Activated T-cell treated with anti-CD3 and anti-CD28 coated beads, Interleukin-2, amount 50 U/mL, for 4 hours (primary cell): ENCODE results near the gene DGCR6L. TPM values are rescaled to one million over a fixed set of nuclear protein-coding genes. Genes with fewer than 3 reads are reported as not detected.
"Not testable (repeated sequence)": the region's sequence is repeated elsewhere in the genome, so short reads cannot be mapped to it uniquely, and the experiment has no call there.

ENCODE experiments used
- ATAC-seq, 2 donors: fragments of 200-7000 bp; cut with Tn5 transposase; one replicate each; pipeline ENCODE4 v1.10.0; 2021
- DNase-seq: peaks from one replicate; pipeline ENCODE4 v3.0.0-alpha.2; 2020
- H3K27me3 Mint-ChIP-seq: one replicate; pipeline ENCODE4 v1.8.0; 2021; ENCODE audit warnings: low read depth, mixed read lengths
- H3K36me3 Mint-ChIP-seq: one replicate; pipeline ENCODE4 v1.8.0; 2022; ENCODE audit warnings: mixed read lengths; ENCODE audit not compliant: insufficient read depth
- H3K4me1 Mint-ChIP-seq: one replicate; pipeline ENCODE4 v1.8.0; 2021; ENCODE audit warnings: low read depth, mixed read lengths
- H3K4me3 Mint-ChIP-seq: one replicate; pipeline ENCODE4 v1.8.0; 2021; ENCODE audit warnings: mild to moderate bottlenecking, moderate library complexity, mixed read lengths
- H3K9me3 Mint-ChIP-seq: one replicate; pipeline ENCODE4 v1.8.0; 2021; ENCODE audit warnings: mixed read lengths
- total RNA-seq, 3 donors: library from RNA; stranded (reverse); gene quantifications; one replicate each; pipeline ENCODE4 v1.2.1, GENCODE V29; 2021

Gene DGCR6L
- total RNA-seq, 3 donors from 2014 or later, result 30.3 to 38.1 (median 33.2) TPM

DNA sequence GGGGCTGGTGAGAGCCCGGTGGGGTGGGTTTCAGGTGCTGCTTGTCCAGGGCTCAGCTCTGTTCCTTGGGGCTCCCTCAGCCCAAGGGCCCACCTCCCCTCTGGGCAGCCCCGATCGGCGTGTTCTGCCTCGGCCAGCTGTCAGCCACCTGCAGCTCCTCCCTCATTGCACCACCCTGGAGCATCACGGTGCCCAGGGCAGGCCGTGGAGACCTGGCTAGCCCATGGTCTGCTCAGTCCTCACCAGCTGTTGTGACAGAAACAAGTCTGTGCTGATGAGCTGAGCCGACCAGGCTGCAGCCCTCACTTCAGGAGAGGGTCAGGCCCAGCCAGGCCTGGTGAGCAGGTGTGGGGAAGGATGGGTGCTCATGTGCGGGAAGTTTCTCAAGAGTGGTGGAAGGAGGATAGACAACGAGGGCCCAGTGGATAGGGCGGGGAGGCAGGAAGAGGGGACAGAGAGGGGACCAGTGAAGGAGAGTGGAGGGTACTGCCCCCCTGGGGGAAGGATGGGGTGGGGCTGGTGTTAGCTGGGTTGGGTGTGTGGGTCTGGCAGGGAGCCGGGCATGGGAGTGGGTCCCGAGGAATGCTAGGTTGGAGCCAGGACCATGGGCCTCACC, 35.3 kb downstream of the DGCR6L start:
- ATAC-seq, result no peak
- H3K4me3 Mint-ChIP-seq, result no peak overlapping the region
- H3K9me3 Mint-ChIP-seq, result no peaks in the 10 kb centered on the region
- no peak for DNase-seq
- no peaks in the 10 kb centered on the region for H3K36me3 Mint-ChIP-seq
- no peaks in the 10 kb centered on the region for H3K4me1 Mint-ChIP-seq
- H3K27me3 Mint-ChIP-seq, result no peaks in the 10 kb centered on the region

GRCh38 chr22:20283674-20284066, 36.2 kb downstream of the DGCR6L start:
- no peak overlapping the region for H3K4me3 Mint-ChIP-seq
- no peak for ATAC-seq
- H3K27me3 Mint-ChIP-seq, result no peaks in the 10 kb centered on the region
- H3K4me1 Mint-ChIP-seq, result no peaks in the 10 kb centered on the region
- DNase-seq, result no peak
- H3K9me3 Mint-ChIP-seq, result no peaks in the 10 kb centered on the region
- H3K36me3 Mint-ChIP-seq, result no peaks in the 10 kb centered on the region

DNA sequence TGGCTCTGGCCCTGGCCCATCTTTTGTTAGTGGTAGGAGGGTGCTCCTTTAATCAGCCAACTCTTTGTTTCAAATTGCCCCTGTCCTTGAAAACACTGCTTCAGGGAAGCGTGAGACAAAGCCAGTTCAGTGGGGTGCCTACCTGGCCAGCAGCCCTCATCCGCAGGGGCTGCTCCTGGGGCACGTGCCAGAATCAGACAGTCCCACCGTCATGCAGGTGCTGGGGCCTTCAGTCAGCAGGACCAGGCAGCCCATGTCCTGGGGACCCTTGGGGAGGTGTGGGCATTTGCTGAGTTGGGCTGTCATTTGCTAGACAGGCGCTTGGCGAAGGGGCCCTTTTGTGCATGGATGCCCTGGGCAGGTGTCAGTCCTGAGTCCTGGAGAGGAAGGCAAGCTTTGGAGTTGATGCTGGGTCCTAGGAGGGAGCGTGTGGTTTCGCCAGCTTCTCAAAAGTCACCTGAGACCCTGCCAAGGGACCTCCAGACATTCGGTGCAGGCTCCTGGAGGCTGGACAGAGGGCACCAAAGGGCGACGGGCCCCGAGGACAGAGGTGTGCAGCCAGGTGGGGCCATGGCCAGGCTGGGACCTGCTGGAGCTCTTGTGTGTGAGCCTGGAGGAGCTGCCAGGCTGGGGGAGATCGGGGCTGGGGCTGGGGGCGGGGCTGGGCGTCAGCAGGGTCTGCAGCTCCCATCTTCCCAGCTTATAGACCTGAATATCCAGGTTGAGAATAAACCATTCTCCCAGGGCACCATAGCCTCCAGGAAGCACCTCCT, 36.8 kb downstream of the DGCR6L start:
- ATAC-seq, result no peak
- no peak overlapping the region for H3K4me3 Mint-ChIP-seq

GRCh38 chr22:20281891-20282290, 38.0 kb downstream of the DGCR6L start:
- Mint-ChIP-seq H3K36me3 (no peaks in the 10 kb centered on the region), H3K9me3 (no peaks in the 10 kb centered on the region), H3K4me3 (no peak overlapping the region), H3K27me3 (no peaks in the 10 kb centered on the region), H3K4me1 (no peaks in the 10 kb centered on the region)
- no peak for DNase-seq
- no peak for ATAC-seq

More for the DNA sequence above, 36.8 kb downstream of the DGCR6L start:
- DNase-seq, result no peak
- H3K4me1 Mint-ChIP-seq, result no peaks in the 10 kb centered on the region
- no peaks in the 10 kb centered on the region for H3K27me3 Mint-ChIP-seq
- H3K9me3 Mint-ChIP-seq, result no peaks in the 10 kb centered on the region
- H3K36me3 Mint-ChIP-seq, result no peaks in the 10 kb centered on the region

DNA sequence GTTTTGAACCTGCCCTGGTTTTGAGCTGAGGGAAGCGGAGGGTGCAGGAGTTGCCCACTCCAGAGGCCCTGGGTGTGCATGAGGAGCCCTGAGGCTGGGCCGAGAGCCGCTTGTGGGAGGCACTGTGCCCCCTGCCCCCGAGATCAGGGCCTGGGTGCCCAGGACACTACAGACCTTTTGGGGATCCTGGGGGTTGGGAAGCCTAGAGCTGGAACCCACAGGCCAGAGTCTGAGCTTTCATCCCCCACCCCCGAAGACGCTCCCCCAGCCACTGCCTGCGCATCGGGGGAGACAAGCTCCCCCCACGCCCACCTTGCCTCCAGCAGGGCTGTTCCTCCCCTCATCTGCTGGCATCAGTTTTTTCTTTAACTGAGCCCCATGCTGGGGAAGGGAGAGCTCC, 38.4 kb downstream of the DGCR6L start:
- not testable (repeated sequence) for H3K4me3 Mint-ChIP-seq, ATAC-seq, H3K4me1 Mint-ChIP-seq, DNase-seq, H3K27me3 Mint-ChIP-seq, H3K36me3 Mint-ChIP-seq, H3K9me3 Mint-ChIP-seq

DNA sequence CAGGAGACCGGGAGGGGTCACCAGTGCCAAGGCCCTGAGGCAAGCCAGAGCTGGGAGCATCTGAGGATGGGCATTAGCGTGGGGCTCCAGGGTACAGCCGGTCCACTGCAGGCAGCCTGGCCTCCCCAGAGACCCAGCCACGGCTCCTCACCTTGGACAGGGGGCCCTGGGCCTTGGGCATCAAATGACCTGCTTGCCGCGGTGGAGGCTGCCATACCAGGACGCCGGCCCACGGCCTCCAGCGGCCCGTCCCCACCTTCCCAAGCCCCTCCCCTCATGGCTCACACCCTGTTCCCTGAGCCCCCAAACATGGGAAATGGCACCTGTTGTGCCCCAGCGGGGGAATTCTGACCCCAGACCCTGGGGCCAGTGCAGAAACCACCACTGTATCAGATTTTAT, 39.0 kb downstream of the DGCR6L start:
- no peak for ATAC-seq
- H3K27me3 Mint-ChIP-seq, result no peaks in the 10 kb centered on the region
- DNase-seq, result no peak
- H3K4me1 Mint-ChIP-seq, result no peaks in the 10 kb centered on the region
- H3K36me3 Mint-ChIP-seq, result no peaks in the 10 kb centered on the region
- H3K4me3 Mint-ChIP-seq, result no peak overlapping the region
- H3K9me3 Mint-ChIP-seq, result no peaks in the 10 kb centered on the region

DNA sequence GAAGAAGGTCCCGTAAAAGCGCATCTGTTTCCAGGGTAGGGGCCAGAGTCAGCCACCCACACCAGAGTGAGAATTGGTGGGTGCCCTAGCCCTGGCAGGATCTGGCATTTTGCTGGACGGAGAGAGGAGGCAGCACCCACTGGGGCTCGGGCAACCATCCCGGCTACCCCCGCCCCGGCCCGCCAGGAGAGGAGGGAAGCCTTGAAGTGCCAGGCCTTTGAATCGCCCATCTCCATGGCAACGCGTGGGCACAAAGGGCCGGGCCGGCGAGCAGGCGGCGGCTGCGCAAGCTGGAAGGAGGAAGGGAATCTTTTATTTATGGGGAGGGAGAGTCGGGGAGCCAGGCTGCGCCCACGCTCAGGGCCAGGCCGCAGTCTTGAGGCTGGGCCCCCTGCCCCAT, 39.7 kb downstream of the DGCR6L start:
- H3K27me3 Mint-ChIP-seq, H3K9me3 Mint-ChIP-seq, DNase-seq, ATAC-seq, H3K36me3 Mint-ChIP-seq, H3K4me1 Mint-ChIP-seq, H3K4me3 Mint-ChIP-seq: not testable (repeated sequence)

DNA sequence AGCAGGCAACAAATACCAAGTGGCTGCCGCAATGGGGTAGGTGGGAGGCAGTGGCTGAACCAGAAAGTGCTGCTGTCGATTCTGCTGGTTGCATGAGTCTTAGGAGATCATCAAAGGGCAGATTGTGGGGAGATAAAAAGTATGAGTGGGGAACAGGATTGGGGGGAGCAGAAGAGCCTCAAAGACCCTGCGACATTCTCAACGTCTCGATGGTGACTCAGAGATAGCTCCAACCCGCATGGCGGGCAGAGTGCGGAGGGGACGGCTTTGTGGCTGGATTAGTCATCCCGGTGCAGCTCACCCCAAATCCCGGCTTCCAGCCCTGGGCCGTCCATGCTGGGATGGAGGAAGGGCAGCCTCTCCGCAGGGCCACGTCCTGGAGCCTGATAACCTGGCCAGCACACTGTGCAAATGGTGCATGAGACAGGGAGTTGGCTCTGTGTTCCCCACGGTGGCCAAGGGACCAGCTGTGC, 40.2 kb downstream of the DGCR6L start:
- DNase-seq, result no peak
- H3K9me3 Mint-ChIP-seq, result no peaks in the 10 kb centered on the region
- peak; percentile 48 to 51 for ATAC-seq
- H3K4me3 Mint-ChIP-seq, result no peak overlapping the region
- H3K27me3 Mint-ChIP-seq, result no peaks in the 10 kb centered on the region
- no peaks in the 10 kb centered on the region for H3K36me3 Mint-ChIP-seq
- H3K4me1 Mint-ChIP-seq, result no peaks in the 10 kb centered on the region

DNA sequence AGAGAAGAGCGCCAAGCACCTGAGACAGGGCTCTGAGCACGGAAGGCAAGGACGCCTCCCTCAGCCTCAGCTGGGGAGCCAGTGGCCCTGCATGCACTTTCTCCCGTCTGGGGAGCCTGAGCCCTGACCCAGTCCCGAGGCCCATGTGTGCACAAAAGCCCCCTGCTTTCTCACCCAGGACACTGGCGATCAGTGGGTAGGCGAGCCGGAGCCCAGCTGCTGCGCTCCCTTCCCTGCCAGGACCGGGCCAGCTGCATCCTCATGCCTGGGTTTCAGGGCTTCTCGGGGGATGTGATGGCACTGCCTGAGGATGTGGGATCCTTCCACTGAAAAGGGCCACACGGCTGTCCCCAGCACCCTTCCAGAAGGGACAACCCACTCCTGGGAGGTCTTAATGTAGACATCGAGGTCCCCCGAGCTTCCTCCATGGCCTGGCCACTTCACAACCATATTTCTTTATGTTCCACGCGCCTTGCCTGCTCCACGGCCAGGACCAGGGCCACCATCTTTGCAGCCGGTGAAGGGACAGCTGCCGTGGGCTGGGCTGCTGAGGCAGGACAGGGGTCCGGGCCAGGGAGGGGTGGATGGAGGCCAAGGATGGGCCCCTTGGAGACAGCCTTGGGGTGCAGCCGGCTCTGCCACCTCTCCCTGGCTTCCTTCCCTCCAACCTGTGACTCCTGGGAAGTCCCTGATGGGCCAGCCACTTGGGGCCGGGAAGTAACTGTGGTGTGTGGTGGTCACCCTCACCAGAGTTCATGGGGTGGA, 41.0 kb downstream of the DGCR6L start:
- not testable (repeated sequence) for H3K9me3 Mint-ChIP-seq, H3K4me3 Mint-ChIP-seq, H3K36me3 Mint-ChIP-seq, DNase-seq, ATAC-seq, H3K27me3 Mint-ChIP-seq, H3K4me1 Mint-ChIP-seq

- H3K4me3 Mint-ChIP-seq, H3K9me3 Mint-ChIP-seq, H3K4me1 Mint-ChIP-seq, DNase-seq, ATAC-seq, H3K36me3 Mint-ChIP-seq, H3K27me3 Mint-ChIP-seq: not testable (repeated sequence)
Observed at GRCh38 chr22:20277936-20278635, 41.8 kb downstream of the DGCR6L start.

DNA sequence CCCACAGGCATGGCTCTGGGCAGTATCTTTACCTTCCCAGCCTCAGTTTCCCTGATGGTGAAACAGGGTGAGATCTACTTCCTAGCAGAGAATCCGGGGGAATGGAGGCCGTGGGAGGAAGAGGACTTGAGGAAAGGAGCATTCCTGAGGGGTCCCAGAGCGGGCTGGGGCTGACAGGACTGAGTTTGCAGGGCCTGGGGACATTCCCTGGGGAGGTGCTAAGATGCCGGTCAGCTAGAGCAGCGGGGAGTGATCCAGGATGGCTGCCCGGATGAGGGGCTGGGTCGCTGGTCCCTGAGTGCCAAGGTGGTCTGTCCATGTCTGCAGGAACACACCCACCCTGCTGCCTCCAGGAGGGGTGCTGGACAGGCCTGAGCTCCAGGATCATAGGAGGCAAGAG, 43.4 kb downstream of the DGCR6L start:
- Mint-ChIP-seq H3K36me3 (no peaks in the 10 kb centered on the region), H3K27me3 (no peaks in the 10 kb centered on the region), H3K9me3 (no peaks in the 10 kb centered on the region), H3K4me1 (no peaks in the 10 kb centered on the region), H3K4me3 (no peak overlapping the region)
- ATAC-seq (no peak), DNase-seq (no peak)

- ATAC-seq (no peak), DNase-seq (no peak)
- no peaks in the 10 kb centered on the region for H3K9me3 Mint-ChIP-seq
- no peaks in the 10 kb centered on the region for H3K27me3 Mint-ChIP-seq
- H3K36me3 Mint-ChIP-seq, result no peaks in the 10 kb centered on the region
- no peaks in the 10 kb centered on the region for H3K4me1 Mint-ChIP-seq
- H3K4me3 Mint-ChIP-seq, result no peak overlapping the region
Observed at GRCh38 chr22:20275836-20276235, 44.0 kb downstream of the DGCR6L start.

GRCh38 chr22:20275325-20275724, 44.5 kb downstream of the DGCR6L start:
- not testable (repeated sequence) for H3K36me3 Mint-ChIP-seq, H3K9me3 Mint-ChIP-seq, H3K27me3 Mint-ChIP-seq

DNA sequence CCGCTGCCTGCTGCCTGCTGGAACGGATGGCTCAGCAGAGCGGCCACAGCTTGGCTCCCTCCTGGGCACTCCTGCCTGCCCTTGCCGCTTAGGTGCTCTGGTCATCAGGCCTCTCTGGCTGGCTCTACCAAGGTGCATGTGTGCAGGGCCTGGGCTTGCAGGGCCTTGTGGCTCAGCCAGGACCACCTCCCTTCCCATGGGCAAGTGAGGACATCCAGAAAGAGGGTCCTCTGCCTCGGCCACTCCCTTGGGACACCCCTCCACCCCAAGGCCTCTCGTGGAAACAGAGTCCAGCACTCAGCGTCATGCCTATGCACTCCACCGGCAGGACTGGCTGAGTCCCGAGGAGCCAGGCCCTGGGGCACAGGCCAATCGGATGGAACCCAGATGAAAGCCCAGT, 45.5 kb downstream of the DGCR6L start:
- H3K36me3 Mint-ChIP-seq, H3K4me1 Mint-ChIP-seq, H3K4me3 Mint-ChIP-seq, ATAC-seq, DNase-seq, H3K9me3 Mint-ChIP-seq, H3K27me3 Mint-ChIP-seq: not testable (repeated sequence)

More at GRCh38 chr22:20275325-20275724, 44.5 kb downstream of the DGCR6L start:
- not testable (repeated sequence) for H3K4me3 Mint-ChIP-seq, DNase-seq, ATAC-seq, H3K4me1 Mint-ChIP-seq
